Occipital lobe (tissue), 2 donors: Measurements from ENCODE around the gene CERS6. TPM values are rescaled to one million over a fixed set of nuclear protein-coding genes. Genes with fewer than 3 reads are reported as not detected.

Experiments used
- DNase-seq: peaks from one replicate; lab custom pipeline; 2025; lab: John Stamatoyannopoulos, UW
- total RNA-seq: library from RNA; depleted of rRNA; stranded (reverse); fragments of >200 nt; gene quantifications from one replicate; pipeline ENCODE4 v1.2.3, GENCODE V29; 2014

The CERS6 gene
- total RNA-seq, 1 donor from 2014 or later = 146 TPM

DNA sequence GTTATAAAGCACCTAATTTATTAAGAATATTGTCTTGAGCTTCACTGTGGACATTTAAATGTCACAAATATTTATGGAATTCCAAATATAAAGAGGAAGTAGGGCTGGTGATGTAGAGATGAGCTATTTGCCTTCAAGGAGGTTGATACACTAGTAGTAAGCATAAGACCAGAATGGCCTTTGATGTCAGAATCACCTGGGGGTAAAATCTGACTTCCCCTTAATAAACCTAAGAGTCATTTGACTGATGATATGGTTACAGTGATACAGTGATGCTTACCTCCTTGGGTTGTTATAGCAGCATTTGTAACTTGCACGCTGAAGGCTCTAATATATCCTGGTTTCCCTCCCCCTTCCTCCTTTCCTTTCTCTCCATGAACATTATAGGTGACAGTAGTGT lies 143.7 kb downstream of the CERS6 start:
- DNase-seq = no peak

GRCh38 chr2:168600949-168601348 lies 144.9 kb downstream of the CERS6 start:
- no peak for DNase-seq

DNA sequence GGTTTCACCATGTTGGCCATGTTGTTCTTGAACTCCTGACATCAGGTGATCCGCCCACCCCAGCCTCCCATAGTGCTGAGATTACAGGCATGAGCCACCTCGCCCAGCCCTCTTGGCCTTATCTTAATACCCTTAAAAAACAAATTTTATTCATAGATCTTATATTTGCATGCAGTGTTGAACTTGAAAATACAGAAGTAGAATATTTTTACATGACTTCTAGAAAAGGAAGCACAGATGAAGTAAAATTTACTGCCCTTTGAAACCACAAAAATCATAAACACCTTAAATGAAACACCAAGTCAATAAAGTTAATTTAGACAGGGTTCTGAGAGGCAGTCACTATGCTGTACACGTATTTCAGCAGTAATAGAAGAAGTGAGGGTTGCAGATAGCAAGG lies 145.7 kb downstream of the CERS6 start:
- no peak for DNase-seq

DNA sequence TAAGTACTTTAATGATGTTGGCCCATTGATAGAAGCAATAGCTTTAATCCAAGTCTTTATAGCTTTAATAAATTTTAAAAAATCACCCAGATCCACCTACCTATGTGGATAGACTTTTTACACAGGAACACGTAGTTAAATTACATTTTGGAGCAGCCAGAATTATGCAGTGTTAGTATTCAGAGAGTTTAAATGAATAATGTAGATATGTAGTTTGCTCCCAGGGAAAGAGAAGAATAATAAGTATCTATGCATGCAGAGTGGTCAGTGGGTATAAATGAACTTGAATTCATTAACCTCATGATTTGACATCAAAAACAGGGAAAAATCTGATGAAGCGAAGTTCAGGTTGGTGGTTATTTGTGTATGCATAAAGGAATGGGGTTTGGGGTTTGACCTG lies 146.3 kb downstream of the CERS6 start:
- no peak for DNase-seq

DNA sequence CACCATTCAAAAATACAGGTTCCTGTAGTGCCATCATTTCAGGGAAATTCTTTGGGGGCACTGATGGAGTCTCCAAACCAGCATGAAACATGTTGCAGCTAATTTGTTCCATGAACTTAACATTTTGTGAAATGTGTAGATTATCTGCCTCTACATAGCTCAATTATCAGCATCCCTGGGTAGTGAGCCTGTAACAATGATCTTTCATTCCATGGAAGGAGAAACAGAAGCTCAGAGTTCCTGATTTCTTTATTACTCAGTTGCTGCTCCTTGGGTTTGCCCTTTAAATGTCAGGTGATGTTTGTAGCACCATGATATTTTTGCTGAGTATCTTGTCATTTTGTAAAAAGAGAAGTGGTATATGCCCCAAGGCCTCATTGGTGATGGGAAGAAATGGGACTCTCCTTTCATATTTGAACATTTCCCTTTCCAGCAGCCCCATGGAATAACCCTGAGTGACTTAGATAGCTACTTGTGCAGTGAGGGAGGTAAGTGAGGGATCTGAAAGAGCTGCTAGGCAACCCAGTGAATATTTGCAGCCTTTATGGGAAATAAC lies 146.9 kb downstream of the CERS6 start:
- no peak for DNase-seq

DNA sequence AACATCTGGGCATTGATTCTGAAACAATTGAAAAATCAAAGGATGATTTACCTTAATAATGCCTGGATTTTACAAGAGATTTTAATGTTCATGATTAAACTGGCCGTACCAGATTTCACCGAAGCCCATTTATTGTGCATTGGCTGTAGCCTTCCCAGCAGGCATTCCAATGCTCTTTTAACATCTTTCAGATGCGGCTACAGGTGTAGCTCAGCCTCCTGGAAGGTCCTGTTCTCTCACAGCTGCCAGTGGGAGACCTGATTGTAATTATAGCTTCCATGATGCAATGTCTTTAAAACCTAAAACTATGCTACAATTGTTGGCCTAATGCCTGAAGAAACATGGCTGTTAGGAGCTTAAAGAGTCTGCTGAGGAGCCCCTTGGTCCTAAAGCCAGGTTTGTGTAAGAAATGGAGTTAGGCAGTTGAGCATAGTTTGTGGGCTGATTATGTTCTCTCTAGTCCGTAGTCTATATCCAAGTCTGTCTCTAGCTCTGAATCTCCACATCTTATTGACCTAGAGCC lies 147.4 kb downstream of the CERS6 start:
- no peak for DNase-seq

- DNase-seq = no peak
Measured at GRCh38 chr2:168604252-168604651, 148.2 kb downstream of the CERS6 start.

GRCh38 chr2:168607992-168608391 lies 151.9 kb downstream of the CERS6 start:
- DNase-seq = no peak

- no peak for DNase-seq
Measured at GRCh38 chr2:168608796-168609195, 152.7 kb downstream of the CERS6 start.

DNA sequence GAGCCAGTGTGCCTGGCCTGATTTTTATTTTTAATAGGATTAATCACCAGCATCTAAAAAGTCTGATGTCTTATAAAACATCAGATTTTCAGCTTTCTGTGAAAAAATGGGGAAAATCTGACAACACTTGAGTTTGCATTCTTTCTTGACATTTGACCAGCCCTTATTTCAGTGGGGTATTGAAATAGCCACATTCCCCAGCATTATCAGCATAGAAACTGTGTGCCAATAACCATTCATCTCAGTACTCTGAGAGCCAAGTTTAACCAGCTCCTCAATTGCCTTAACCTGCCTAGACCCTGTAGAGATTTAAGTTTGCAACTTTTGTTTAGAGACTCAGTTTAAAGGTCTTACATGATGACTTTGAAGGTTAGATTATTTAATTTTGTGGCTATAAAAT lies 155.0 kb downstream of the CERS6 start:
- no peak for DNase-seq

- no peak for DNase-seq
Measured at GRCh38 chr2:168611896-168612650, 156.0 kb downstream of the CERS6 start.

DNA sequence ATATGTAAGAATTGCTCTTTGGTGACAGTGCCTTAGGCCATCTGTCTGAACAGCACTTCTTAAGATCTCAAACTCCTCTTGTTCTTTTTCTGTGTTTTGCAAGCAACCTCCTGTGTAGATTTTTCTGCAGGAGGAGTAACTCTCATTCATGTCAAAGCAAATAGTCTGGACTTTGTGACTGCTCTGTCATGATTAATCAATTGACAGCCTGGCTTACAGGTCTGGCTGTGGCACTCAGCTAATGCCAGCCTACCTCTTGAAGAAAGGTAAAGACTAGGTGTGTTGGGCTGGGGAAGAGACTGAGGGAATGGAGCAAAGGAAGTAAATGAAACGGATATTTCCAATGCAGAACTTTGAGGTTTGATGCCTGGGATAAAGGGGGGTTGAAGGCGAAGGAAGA lies 156.6 kb downstream of the CERS6 start:
- no peak for DNase-seq

GRCh38 chr2:168613551-168613950 lies 157.5 kb downstream of the CERS6 start:
- DNase-seq = no peak

DNA sequence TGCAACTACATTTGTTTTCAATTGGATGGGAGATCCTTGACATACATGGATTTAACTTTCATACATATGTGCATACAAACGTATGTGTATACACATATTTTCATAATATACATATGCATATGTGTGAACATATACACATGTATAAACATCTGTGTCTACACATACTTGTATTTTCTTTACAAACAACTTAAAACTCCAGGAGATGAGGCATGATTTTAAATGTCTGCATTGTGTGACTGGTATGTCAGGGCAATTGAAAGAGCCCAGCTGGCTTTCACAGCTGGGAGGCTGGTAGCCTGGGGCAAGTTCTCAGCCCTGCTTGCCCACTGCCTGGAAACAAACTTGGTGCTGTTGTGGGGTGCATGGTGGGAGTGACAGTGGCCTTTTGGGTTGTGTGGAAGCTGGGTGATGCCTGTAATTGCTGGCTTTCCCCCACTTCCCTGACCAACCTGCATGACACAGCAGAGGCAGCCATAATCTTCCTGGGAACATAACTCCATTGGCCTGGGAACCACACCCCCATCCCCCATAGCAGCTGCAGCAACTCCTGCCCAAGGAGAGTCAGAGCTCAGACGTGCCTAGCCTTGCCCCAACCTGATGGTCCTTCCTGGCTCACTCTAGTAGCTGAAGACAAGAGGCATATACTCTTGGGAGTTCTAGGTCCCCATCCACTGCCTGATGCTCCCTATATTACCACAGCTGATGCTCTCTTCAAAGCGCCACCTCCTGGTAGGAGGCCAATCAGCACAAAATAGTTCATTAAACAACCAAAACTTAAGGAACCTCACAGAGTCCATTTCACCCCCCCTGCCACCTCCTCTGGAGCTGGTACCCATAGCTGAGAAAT lies 158.3 kb downstream of the CERS6 start:
- no peak for DNase-seq

- DNase-seq = no peak
Measured at GRCh38 chr2:168620554-168620953, 164.5 kb downstream of the CERS6 start.

GRCh38 chr2:168622559-168622958 lies 166.5 kb downstream of the CERS6 start:
- DNase-seq = no peak

DNA sequence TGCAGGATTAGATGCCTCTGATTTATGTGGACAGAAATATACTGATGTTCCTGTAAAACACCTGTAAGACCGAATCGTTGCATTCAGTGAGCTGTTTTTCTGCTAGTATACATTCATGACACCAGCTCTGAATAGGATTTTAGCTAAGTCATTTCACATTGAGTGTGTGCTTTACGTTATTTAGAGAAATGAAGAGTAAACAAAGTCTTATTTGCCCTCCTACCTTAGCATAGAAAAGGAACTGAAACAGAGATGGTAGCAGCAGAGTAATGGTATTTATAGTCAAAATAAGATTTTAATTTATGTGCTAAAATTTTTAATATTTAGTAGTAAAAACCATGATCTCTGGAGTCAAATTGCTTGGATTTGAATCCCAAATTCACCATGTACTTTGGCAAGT lies 168.0 kb downstream of the CERS6 start:
- no peak for DNase-seq

GRCh38 chr2:168626096-168626495 lies 170.0 kb downstream of the CERS6 start:
- no peak for DNase-seq

GRCh38 chr2:168626647-168627046 lies 170.6 kb downstream of the CERS6 start:
- DNase-seq = no peak

- DNase-seq = no peak
Measured at GRCh38 chr2:168632709-168633121, 176.6 kb downstream of the CERS6 start.

GRCh38 chr2:168633200-168633599 lies 177.1 kb downstream of the CERS6 start:
- no peak for DNase-seq

DNA sequence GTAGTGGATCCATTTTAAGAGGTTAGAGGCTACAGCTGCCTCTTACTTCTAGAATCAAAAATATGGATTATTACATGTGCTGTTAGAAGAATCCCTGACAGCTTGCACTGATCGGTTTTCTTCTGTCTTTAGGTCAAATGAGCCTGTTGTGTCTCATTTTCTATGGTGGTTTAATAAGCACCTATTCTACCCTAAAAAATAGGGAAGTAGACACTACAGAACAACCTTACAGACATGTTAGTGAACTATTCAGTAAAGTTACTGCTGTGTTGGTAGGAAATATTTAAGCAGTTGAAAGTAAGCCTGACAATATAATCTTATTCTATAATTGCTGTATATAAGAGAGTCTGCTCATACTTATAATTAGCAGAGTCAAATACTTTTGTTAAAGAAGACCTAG lies 177.8 kb downstream of the CERS6 start:
- DNase-seq = no peak
